Smooth muscle cell (in vitro differentiated cells): ENCODE data around the gene ITGB7. TPM values are rescaled to one million over a fixed set of nuclear protein-coding genes. Genes with fewer than 3 reads are reported as not detected.
A peak's percentile ranks its signal among the peaks of the same experiment; 100 is the strongest.

ENCODE experiments used
- DNase-seq: peaks from one replicate; lab custom pipeline; 2025; ENCODE audit not compliant: unreplicated experiment; lab: John Stamatoyannopoulos, UW
- H2AFZ ChIP-seq: fragments of 200-600 bp; sonication (generic); 2 replicates; pipeline ENCODE4 v1.6.0; 2016; ENCODE audit warnings: antibody characterized with exemption, low read depth, mild to moderate bottlenecking
- H3F3A ChIP-seq: fragments of 200-600 bp; sonication (generic); 2 replicates; pipeline ENCODE4 v1.6.0; 2017; ENCODE audit warnings: antibody characterized with exemption, low read depth
- H3K27ac ChIP-seq: fragments of 200-600 bp; sonication (generic); 2 replicates; pipeline ENCODE4 v1.5.1; 2016; ENCODE audit warnings: low read depth, mild to moderate bottlenecking
- H3K27me3 ChIP-seq: fragments of 200-600 bp; sonication (generic); 2 replicates; pipeline ENCODE4 v1.6.1; 2016; ENCODE audit warnings: low read depth, mild to moderate bottlenecking
- H3K36me3 ChIP-seq: fragments of 200-600 bp; sonication (generic); 2 replicates; pipeline ENCODE4 v1.5.1; 2016; ENCODE audit warnings: low read depth
- H3K4me1 ChIP-seq: fragments of 200-600 bp; sonication (generic); 2 replicates; pipeline ENCODE4 v1.5.1; 2016; ENCODE audit warnings: low read depth
- H3K4me2 ChIP-seq: fragments of 200-600 bp; sonication (generic); 2 replicates; pipeline ENCODE4 v1.6.0; 2016; ENCODE audit warnings: mild to moderate bottlenecking
- H3K4me3 ChIP-seq: fragments of 200-600 bp; sonication (generic); 2 replicates; pipeline ENCODE4 v1.5.1; 2016; ENCODE audit warnings: mild to moderate bottlenecking
- H3K79me2 ChIP-seq: fragments of 200-600 bp; sonication (generic); 2 replicates; pipeline ENCODE4 v1.6.0; 2016; ENCODE audit warnings: low read depth, mild to moderate bottlenecking
- H3K9ac ChIP-seq: fragments of 200-600 bp; sonication (generic); 2 replicates; pipeline ENCODE4 v1.6.0; 2016; ENCODE audit warnings: low read depth
- H3K9me3 ChIP-seq: fragments of 200-600 bp; sonication (generic); replicated peaks from 2 replicates; pipeline ENCODE4 v1.5.1; 2016; ENCODE audit warnings: low read depth
- H4K20me1 ChIP-seq: fragments of 200-600 bp; sonication (generic); 2 replicates; pipeline ENCODE4 v1.6.0; 2016; ENCODE audit warnings: low read depth
- CTCF ChIP-seq: fragments of 200-600 bp; sonication (generic); IDR thresholded peaks from 2 replicates; pipeline ENCODE4 v1.5.1; 2017; ENCODE audit warnings: borderline replicate concordance, mild to moderate bottlenecking, antibody characterized with exemption; ENCODE audit not compliant: insufficient read depth, poor library complexity, severe bottlenecking
- WGBS: methylation state at CpG from one replicate; pipeline ENCODE4 v1.1.7; 2016; ENCODE audit warnings: low lambda C conversion rate; 5-methylcytosine and 5-hydroxymethylcytosine counted together
- polyA plus RNA-seq: library from polyadenylated mRNA; unstranded; fragments of >200 nt; fragmentation: Nextera tagmentation; extraction: Ambion mirVana; gene quantifications from 2 replicates; pipeline ENCODE4 v1.2.1, GENCODE V29; 2016
- total RNA-seq: library from RNA; depleted of rRNA; stranded (reverse); fragments of >200 nt; gene quantifications from 2 replicates; pipeline ENCODE4 v1.2.3, GENCODE V29; 2014

The ITGB7 gene
- total and polyA plus RNA-seq, 2 experiments from 2014 or later, result 5.8 TPM; not detected in 1

- no peaks in the 10 kb centered on the region for H3K36me3 ChIP-seq
- H3F3A ChIP-seq, result peaks cover 10% of the 10 kb centered on the region
- H3K4me3 ChIP-seq, result no peak overlapping the region
- H3K27me3 ChIP-seq, result no peaks in the 10 kb centered on the region
- peaks cover 6% of the 10 kb centered on the region for H3K79me2 ChIP-seq
- peaks cover 13% of the 10 kb centered on the region for H3K4me1 ChIP-seq
- H3K27ac ChIP-seq, result no peak overlapping the region
- TF ChIP-seq CTCF, result no peak
- WGBS, result 45% methylated on average over 4 of the region's 4 CpGs
- H2AFZ ChIP-seq, result no peak overlapping the region
- H3K9me3 ChIP-seq, result no peaks in the 10 kb centered on the region
- no peak overlapping the region for H3K9ac ChIP-seq
- no peak for DNase-seq
- no peak overlapping the region for H3K4me2 ChIP-seq
- no peaks in the 10 kb centered on the region for H4K20me1 ChIP-seq
These were observed 32.1 kb downstream of the ITGB7 start for GRCh38 chr12:53174881-53175491.

- no peak for DNase-seq
- H3K4me2 ChIP-seq, result no peak overlapping the region
- H2AFZ ChIP-seq, result no peak overlapping the region
These were observed 33.9 kb downstream of the ITGB7 start for GRCh38 chr12:53173085-53173715.

GRCh38 chr12:53172352-53172751, 34.7 kb downstream of the ITGB7 start:
- no peaks in the 10 kb centered on the region for H3F3A ChIP-seq
- H3K4me1 ChIP-seq, result peaks cover 3% of the 10 kb centered on the region
- no peak for DNase-seq
- H2AFZ ChIP-seq, result no peak overlapping the region
- WGBS, result 61% methylated on average over 11 of the region's 11 CpGs
- H3K27me3 ChIP-seq, result no peaks in the 10 kb centered on the region
- H3K27ac ChIP-seq, result no peak overlapping the region
- H4K20me1 ChIP-seq, result no peaks in the 10 kb centered on the region
- no peak overlapping the region for H3K4me3 ChIP-seq
- peaks cover 3% of the 10 kb centered on the region for H3K79me2 ChIP-seq
- H3K4me2 ChIP-seq, result peak overlapping the region; percentile 59
- H3K9me3 ChIP-seq, result no peaks in the 10 kb centered on the region
- no peak for TF ChIP-seq CTCF
- H3K36me3 ChIP-seq, result no peaks in the 10 kb centered on the region
- no peak overlapping the region for H3K9ac ChIP-seq

More at GRCh38 chr12:53173085-53173715, 33.9 kb downstream of the ITGB7 start:
- Histone ChIP-seq H3K4me3 (no peak overlapping the region), H3K9me3 (no peaks in the 10 kb centered on the region), H4K20me1 (no peaks in the 10 kb centered on the region), H3K27me3 (no peaks in the 10 kb centered on the region), H3K9ac (no peak overlapping the region), H3F3A (no peaks in the 10 kb centered on the region), H3K79me2 (peaks cover 3% of the 10 kb centered on the region), H3K4me1 (peaks cover 3% of the 10 kb centered on the region), H3K36me3 (no peaks in the 10 kb centered on the region), H3K27ac (no peak overlapping the region)
- whole genome bisulfite sequencing, result 62% methylated on average over 10 of the region's 10 CpGs
- TF ChIP-seq CTCF, result no peak
